Upper lobe of right lung (tissue), 1 donor: ENCODE results near the gene EVX1. TPM values are rescaled to one million over a fixed set of nuclear protein-coding genes. Genes with fewer than 3 reads are reported as not detected.

Experiments
- ATAC-seq: fragments of 200-7000 bp; cut with Tn5 transposase; one replicate; pipeline ENCODE4 v1.9.1; 2020; ENCODE audit warnings: mild to moderate bottlenecking, moderate library complexity
- DNase-seq: peaks from one replicate; pipeline ENCODE4 v3.0.0-alpha.2; 2020
- H3K27ac ChIP-seq: fragments of 200-600 bp; one replicate; pipeline ENCODE4 v1.8.0; 2022
- H3K27me3 ChIP-seq: fragments of 200-600 bp; one replicate; pipeline ENCODE4 v1.8.0; 2022; ENCODE audit warnings: mild to moderate bottlenecking
- H3K36me3 ChIP-seq: fragments of 200-600 bp; one replicate; pipeline ENCODE4 v1.8.0; 2022
- H3K4me1 ChIP-seq: fragments of 200-600 bp; one replicate; pipeline ENCODE4 v1.8.0; 2022
- H3K4me3 ChIP-seq: fragments of 200-600 bp; one replicate; pipeline ENCODE4 v1.8.0; 2022; ENCODE audit warnings: mild to moderate bottlenecking
- H3K9me3 ChIP-seq: fragments of 200-600 bp; one replicate; pipeline ENCODE4 v1.8.0; 2022
- intact Hi-C: fragments of 100-400 bp; cut with DNase I; formaldehyde crosslinking; loops from one replicate; pipeline ENCODE4 v1.11.0; 2022
- total RNA-seq: library from RNA; stranded (reverse); fragmentation: NEBNext Ultra II Directional; extraction: Animal tissue kit (Norgen Biotek cat#: 25700); gene quantifications from one replicate; pipeline ENCODE4 v1.2.1, GENCODE V29; 2021
- TF ChIP-seq, protein P1 (sequence below): fragments of 200-600 bp; IDR thresholded peaks from one replicate; pipeline ENCODE4 v1.8.0; 2022; ENCODE audit warnings: antibody characterized with exemption
- donor health status: DM: no; HTN: yes; CAD: no; lungs with severe emphysema.

EVX1 gene
- total RNA-seq, 1 donor from 2014 or later: not detected

DNA sequence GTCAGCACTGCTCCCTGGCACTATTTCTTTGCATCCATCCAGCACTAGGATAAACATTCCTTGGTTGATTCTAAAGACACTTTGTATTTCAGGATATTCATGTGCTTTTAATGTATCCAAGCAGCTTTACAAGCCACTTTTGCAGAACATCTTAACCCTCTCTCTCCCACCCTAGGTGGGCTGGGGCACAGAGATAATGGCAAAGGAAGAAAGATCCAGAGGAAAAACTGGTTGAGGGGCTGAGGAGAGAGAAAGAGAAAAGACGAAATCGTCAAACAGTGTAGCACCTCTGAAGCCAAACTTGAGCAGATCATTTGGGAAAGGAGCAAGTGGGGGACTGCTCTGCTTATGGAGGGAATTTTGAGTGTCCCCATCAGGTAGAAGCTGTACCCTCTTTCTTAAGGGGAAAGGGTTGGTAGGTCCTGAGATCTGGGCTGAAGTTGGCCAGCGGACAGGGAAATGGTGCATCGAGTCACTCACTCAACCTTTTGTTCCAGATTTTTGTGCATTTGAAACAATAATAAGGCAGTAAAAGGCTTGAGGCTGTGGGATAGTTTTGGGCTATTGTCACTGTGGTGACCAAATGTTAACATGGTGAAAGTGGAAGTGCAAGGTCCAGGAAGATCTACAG lies 38.5 kb upstream of the EVX1 start:
- TF ChIP-seq, protein P1, sequence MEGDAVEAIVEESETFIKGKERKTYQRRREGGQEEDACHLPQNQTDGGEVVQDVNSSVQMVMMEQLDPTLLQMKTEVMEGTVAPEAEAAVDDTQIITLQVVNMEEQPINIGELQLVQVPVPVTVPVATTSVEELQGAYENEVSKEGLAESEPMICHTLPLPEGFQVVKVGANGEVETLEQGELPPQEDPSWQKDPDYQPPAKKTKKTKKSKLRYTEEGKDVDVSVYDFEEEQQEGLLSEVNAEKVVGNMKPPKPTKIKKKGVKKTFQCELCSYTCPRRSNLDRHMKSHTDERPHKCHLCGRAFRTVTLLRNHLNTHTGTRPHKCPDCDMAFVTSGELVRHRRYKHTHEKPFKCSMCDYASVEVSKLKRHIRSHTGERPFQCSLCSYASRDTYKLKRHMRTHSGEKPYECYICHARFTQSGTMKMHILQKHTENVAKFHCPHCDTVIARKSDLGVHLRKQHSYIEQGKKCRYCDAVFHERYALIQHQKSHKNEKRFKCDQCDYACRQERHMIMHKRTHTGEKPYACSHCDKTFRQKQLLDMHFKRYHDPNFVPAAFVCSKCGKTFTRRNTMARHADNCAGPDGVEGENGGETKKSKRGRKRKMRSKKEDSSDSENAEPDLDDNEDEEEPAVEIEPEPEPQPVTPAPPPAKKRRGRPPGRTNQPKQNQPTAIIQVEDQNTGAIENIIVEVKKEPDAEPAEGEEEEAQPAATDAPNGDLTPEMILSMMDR: no peak
- no peak for DNase-seq
- Histone ChIP-seq H3K36me3 (no peaks in the 10 kb centered on the region), H3K4me3 (no peak overlapping the region), H3K27me3 (peaks cover 94% of the 10 kb centered on the region), H3K9me3 (no peaks in the 10 kb centered on the region), H3K4me1 (peaks cover 24% of the 10 kb centered on the region), H3K27ac (no peak overlapping the region)
- no peak for ATAC-seq
- intact Hi-C loops: loop anchor here (10.0 kb wide), 2 partner anchors 371 to 711 kb away; no protein-coding TSS in a partner anchor

DNA sequence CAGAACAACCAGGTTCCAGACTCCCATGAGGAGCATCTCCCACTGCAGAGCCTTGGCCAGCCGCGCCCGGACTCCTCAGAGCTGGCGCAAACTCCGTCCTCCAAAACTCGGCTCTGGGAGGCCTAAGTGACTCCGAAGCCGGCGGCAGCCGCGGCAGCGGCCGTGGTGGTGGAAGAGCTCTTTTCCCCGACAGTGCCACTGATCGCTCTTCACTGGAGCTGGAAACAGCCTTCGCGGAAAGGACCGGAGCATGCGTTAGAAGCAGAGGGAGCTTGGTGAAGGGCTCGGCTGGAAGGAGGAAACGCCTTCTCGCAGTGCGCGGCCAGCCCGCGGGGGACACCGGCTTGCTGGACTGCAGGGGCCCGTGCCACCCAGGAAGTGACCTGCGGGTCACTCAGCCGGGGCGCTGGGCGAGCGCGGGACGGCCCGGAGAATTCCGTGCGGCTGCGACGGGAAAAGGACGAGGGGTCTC lies 37.7 kb upstream of the EVX1 start:
- H3K36me3 ChIP-seq: no peaks in the 10 kb centered on the region
- intact Hi-C loops: loop anchor here (10.0 kb wide), 2 partner anchors 370 to 710 kb away; no protein-coding TSS in a partner anchor
- H3K4me3 ChIP-seq: no peak overlapping the region
- DNase-seq (peak; percentile 64), ATAC-seq (peak; percentile 10)
- H3K27ac ChIP-seq: no peak overlapping the region
- peaks cover 24% of the 10 kb centered on the region for H3K4me1 ChIP-seq
- TF ChIP-seq, protein P1: no peak
- H3K9me3 ChIP-seq: no peaks in the 10 kb centered on the region
- H3K27me3 ChIP-seq: peaks cover 99% of the 10 kb centered on the region

DNA sequence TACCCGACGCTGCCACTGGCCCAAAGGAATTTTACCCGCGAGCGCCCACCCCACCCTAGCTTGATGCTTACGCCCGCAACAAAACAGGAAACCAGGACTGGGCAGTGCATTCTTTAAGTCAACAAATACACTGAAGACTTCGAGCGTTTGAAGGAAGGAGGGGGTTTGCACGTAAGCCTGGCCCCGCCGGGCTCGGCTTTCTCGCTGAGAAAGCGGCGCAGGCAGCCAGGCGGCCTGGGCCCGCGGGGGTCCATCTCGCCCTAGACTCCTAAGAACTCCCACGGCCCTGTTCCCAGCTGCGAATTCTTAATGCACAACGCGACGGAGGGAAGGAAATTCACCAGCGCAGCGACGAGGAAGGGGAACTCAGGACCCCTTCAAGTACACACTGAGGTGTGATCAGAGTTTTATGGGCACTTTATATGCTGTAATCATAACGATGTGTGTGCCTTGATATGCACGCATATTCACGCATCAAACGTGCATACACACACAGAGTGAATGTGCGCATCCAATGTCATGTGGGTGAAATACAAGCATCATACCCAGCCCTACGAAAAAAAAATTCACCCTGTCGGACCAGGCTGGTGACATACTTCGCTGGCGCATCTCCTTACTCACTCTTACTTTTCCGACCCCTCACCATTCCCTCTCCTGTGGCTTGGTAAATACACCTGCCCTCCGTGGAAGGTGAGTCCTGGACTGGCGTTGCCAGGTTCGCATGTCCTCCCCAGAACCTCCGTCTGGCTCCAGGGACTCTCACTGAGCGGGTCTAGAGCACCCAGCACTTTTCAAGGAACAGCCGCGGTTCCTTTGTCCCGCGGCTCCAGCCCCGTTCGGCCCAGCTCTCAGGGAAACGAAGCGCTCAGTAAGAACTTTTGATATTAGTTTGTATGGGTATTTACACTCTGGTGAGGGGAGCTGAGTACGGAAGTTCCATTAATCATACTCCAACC lies 37.0 kb upstream of the EVX1 start:
- TF ChIP-seq, protein P1: no peak
- no peak overlapping the region for H3K4me3 ChIP-seq

DNA sequence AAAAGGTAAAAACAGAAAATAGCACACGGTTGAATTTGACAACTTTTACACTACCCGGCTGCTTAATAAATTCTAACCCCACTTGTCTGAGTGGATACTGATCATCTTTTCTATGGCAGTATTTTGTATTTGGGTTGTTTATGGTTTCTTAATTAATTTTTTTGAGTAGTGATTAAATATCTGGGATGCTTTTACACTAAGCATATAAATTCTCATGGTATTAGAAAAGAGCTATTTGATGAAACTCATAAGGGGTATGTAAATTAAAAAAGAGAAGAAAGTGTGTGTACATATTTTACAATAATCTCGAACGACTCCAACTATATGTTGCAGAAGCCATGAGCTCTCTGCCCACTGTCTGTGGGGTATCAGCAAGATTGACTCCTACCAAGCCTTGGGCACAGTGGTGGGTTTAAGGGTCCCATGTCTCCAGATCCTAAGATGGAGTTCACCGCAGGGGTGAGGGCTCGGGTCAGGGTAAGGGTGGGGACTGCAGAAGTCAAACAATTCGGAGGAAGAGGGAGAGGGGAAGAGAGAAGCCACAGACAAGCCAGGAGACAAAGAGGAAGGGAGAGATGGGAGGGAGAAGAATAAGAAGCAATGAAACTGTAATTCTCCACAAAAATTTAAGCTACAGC lies 35.1 kb upstream of the EVX1 start:
- peaks cover 16% of the 10 kb centered on the region for H3K4me1 ChIP-seq
- H3K9me3 ChIP-seq: no peaks in the 10 kb centered on the region
- peaks cover 99% of the 10 kb centered on the region for H3K27me3 ChIP-seq
- H3K36me3 ChIP-seq: no peaks in the 10 kb centered on the region
- intact Hi-C loops: loop anchor here (10.0 kb wide), 2 partner anchors 367 to 707 kb away; no protein-coding TSS in a partner anchor
- TF ChIP-seq, protein P1: no peak
- no peak for DNase-seq
- H3K4me3 ChIP-seq: no peak overlapping the region
- no peak overlapping the region for H3K27ac ChIP-seq
- no peak for ATAC-seq

More for the DNA sequence above, 37.0 kb upstream of the EVX1 start:
- intact Hi-C loops: loop anchor here (10.0 kb wide), 2 partner anchors 369 to 709 kb away; no protein-coding TSS in a partner anchor
- no peaks in the 10 kb centered on the region for H3K36me3 ChIP-seq
- no peak overlapping the region for H3K27ac ChIP-seq
- peaks cover 22% of the 10 kb centered on the region for H3K4me1 ChIP-seq
- H3K9me3 ChIP-seq: no peaks in the 10 kb centered on the region
- DNase-seq (peak; percentile 48), ATAC-seq (no peak)
- H3K27me3 ChIP-seq: peaks cover 99% of the 10 kb centered on the region

DNA sequence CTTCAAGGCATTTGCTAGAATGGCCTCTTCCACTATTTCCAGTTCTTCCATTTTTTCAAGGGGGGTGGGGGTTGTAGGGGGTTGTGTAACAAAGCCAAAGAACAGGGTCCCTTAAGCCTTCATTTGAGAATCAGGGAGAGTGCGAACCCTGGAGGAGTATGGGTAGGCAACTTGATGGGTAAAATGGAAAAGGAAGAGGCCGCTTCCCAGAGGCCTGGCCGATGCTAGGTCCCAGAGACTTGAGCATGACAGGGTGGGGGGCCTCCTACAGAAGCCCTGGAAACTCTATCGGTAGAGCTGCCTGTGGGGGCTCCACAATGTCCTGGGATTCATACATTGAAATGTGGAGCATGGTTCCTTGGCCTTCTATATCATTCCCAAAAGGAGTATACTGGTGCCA lies 33.6 kb upstream of the EVX1 start:
- H3K27ac ChIP-seq: no peak overlapping the region
- DNase-seq: no peak
- peaks cover 99% of the 10 kb centered on the region for H3K27me3 ChIP-seq
- no peaks in the 10 kb centered on the region for H3K36me3 ChIP-seq
- ATAC-seq: no peak
- no peaks in the 10 kb centered on the region for H3K9me3 ChIP-seq
- no peak overlapping the region for H3K4me3 ChIP-seq
- TF ChIP-seq, protein P1: no peak
- H3K4me1 ChIP-seq: peaks cover 22% of the 10 kb centered on the region
- intact Hi-C loops: loop anchor here (10.0 kb wide), 2 partner anchors 366 to 706 kb away; no protein-coding TSS in a partner anchor
